ENCODE results near the gene MOGAT1. TPM values are rescaled to one million over a fixed set of nuclear protein-coding genes. Genes with fewer than 3 reads are reported as not detected.

Gene MOGAT1
- total RNA-seq, 1 experiment from 2014 or later: not detected

DNA sequence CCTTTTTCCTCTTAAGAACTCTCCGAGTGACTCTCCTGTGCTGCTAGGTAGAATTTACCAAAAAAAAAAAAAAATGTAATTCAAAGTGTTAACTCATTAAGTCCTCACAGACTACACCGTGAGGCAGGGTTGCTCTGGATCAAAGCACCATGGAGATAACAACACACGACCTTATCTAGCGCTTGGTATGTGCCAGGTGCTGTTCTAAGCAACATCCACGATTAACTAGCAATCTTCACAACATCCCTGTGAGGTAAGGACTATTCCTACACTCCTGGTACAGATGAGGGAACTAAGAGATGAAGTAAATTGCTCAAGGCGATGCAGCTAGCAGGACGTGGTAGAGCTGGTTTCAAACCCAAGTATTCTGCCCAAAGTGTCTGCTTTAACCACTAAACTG is 1.8 kb downstream of the MOGAT1 start:
- H3K23me2 ChIP-seq (ENCODE audit: insufficient read length, low read depth, low read length, poor library complexity, severe bottlenecking): peaks cover 11% of the 10 kb centered on the region
- H3K27ac ChIP-seq (ENCODE audit: insufficient read length, low read depth, low read length): no peak overlapping the region
- TF ChIP-seq, protein P1, sequence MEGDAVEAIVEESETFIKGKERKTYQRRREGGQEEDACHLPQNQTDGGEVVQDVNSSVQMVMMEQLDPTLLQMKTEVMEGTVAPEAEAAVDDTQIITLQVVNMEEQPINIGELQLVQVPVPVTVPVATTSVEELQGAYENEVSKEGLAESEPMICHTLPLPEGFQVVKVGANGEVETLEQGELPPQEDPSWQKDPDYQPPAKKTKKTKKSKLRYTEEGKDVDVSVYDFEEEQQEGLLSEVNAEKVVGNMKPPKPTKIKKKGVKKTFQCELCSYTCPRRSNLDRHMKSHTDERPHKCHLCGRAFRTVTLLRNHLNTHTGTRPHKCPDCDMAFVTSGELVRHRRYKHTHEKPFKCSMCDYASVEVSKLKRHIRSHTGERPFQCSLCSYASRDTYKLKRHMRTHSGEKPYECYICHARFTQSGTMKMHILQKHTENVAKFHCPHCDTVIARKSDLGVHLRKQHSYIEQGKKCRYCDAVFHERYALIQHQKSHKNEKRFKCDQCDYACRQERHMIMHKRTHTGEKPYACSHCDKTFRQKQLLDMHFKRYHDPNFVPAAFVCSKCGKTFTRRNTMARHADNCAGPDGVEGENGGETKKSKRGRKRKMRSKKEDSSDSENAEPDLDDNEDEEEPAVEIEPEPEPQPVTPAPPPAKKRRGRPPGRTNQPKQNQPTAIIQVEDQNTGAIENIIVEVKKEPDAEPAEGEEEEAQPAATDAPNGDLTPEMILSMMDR (conservative IDR thresholded peaks at IDR 0.05): no peak
- no peak overlapping the region for H3K4me3 Mint-ChIP-seq
- no peak overlapping the region for H2AFZ ChIP-seq (ENCODE audit: low read length)
- no peak overlapping the region for H3T11ph ChIP-seq (ENCODE audit: low read length)
- no peaks in the 10 kb centered on the region; a peak in 1 of 5 replicates for H3K9me3 Mint-ChIP-seq
- H2AK5ac ChIP-seq (ENCODE audit: insufficient read length, low read length): no peak overlapping the region
- H3K27me3 ChIP-seq (ENCODE audit: insufficient read depth, low read length): peaks cover 2% of the 10 kb centered on the region; the same call in 1 of the 2 replicates
- no peak overlapping the region for H3K9ac ChIP-seq (ENCODE audit: extremely low read depth, insufficient read length, low read length)
- no peak overlapping the region for H3K4ac ChIP-seq (ENCODE audit: low read depth, low read length)
- no peaks in the 10 kb centered on the region for H3K79me1 ChIP-seq (ENCODE audit: insufficient read depth, low read depth, low read length, poor library complexity, severe bottlenecking)
- no peak overlapping the region for H2BK20ac ChIP-seq (ENCODE audit: low read depth, low read length, poor library complexity, severe bottlenecking)
- H3K14ac ChIP-seq (ENCODE audit: insufficient read depth, low read length): no peak overlapping the region
- H4K91ac ChIP-seq (ENCODE audit: insufficient read length, low read depth, low read length): no peak overlapping the region
- H2BK5ac ChIP-seq (ENCODE audit: insufficient read length, low read length): no peak overlapping the region
- H3K4me2 ChIP-seq (ENCODE audit: insufficient read depth, insufficient read length, low read length): no peak overlapping the region
- H3K27me3 Mint-ChIP-seq (ENCODE audit: low read depth): peaks cover 57% of the 10 kb centered on the region
- no peaks in the 10 kb centered on the region for H3K9me3 ChIP-seq (ENCODE audit: control insufficient read depth, low read depth, low read length)
- no peak overlapping the region for H3K56ac ChIP-seq (ENCODE audit: insufficient read length, low read depth, low read length)
- no peak overlapping the region for H2BK12ac ChIP-seq (ENCODE audit: insufficient read length, low read depth, low read length)
- H3K4me1 Mint-ChIP-seq: peaks cover 12 to 13% of the 10 kb centered on the region in 2 experiments
- no peak overlapping the region for H4K5ac ChIP-seq (ENCODE audit: insufficient read length, low read depth, low read length)
- no peak overlapping the region for H3K27ac Mint-ChIP-seq
- no peaks in the 10 kb centered on the region for H3K79me2 ChIP-seq (ENCODE audit: insufficient read depth, low read length)
- H2BK15ac ChIP-seq (ENCODE audit: low read depth, low read length): no peak overlapping the region
- WGBS (ENCODE audit: extremely low coverage, insufficient read length, low lambda C conversion rate): no CpG with 5 or more reads among the region's 7 CpGs
- no peak overlapping the region for H2BK120ac ChIP-seq (ENCODE audit: low read depth, low read length, poor library complexity, severe bottlenecking)
- DNase-seq: no peak
- H4K20me1 ChIP-seq (ENCODE audit: control insufficient read depth, insufficient read depth, insufficient read length): no peaks in the 10 kb centered on the region
- H3K18ac ChIP-seq (ENCODE audit: insufficient read length, low read depth, low read length): no peak overlapping the region
- no peak overlapping the region for H3K23ac ChIP-seq (ENCODE audit: insufficient read length, low read depth, low read length)
- H3K4me1 ChIP-seq (ENCODE audit: insufficient read depth, low read length): no peaks in the 10 kb centered on the region
- no peaks in the 10 kb centered on the region; a peak in 1 of 7 replicates for H3K36me3 Mint-ChIP-seq (ENCODE audit: insufficient read depth in 1 of 3, low read depth in 3 of 3)
- H4K8ac ChIP-seq (replicated peaks; ENCODE audit: insufficient read length, low read depth, low read length): no peak overlapping the region

All from H9 (cell line).